Stimulated activated CD4-positive, alpha-beta T cell treated with anti-CD3 and anti-CD28 coated beads, Interleukin-4, amount 100 ng/mL, for 48 hours (primary cell): ENCODE results near the gene PPID.
"Not testable (repeated sequence)": the region's sequence is repeated elsewhere in the genome, so short reads cannot be mapped to it uniquely, and the experiment has no call there.

Experiments used
- DNase-seq, 2 donors: peaks; one replicate each; pipeline ENCODE4 v3.0.0-alpha.2; 2020; ENCODE audit warnings: low read depth in 2 of 2

PPID gene

DNA sequence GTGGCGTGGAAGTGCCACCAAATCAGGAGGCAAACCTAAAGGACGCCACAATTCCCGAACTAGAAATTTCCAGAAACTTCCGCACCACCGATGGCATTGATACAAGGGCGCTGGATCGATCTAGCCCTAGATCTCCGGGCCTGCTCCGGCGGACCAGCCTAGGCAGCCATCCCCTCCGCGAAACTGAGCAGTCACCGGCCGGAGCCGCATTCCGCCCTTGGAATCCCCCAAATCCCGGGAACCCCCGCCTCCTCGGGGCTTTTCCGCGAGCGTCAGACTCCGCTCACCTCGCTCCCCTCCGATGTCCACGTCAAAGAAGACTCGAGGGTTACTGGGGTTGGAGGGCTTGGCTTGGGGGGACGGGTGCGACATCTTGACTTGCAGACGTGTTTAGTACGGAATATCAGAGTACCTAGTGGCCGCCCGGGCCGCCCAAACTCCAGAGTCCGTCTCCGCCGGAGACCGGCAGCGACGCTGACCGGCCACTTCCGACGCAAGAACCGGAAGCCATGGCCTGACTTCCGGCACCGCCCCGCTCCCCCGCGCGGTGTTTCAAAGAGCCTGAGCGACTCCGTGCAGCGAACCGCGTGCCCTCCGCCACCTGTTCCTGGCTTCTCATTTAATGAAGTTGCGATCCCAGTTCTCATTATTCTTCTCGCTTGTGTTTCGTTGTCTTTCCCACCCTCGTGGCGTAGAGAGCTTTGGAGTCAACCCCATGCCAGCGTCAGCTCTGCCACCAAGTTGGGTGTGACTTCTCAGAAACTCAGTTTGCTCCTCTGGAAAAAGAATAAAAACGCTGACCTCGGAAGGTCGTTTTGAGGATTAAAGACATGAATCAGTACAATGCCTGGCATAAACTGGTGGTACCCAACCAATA is at the start of gene PPID:
PPID (minus strand) TSS at position 480 of the 877 bp plus-strand sequence; CDS start at position 372, 108 bp downstream.
- DNase-seq, result peak; percentile 73 to 81

DNA sequence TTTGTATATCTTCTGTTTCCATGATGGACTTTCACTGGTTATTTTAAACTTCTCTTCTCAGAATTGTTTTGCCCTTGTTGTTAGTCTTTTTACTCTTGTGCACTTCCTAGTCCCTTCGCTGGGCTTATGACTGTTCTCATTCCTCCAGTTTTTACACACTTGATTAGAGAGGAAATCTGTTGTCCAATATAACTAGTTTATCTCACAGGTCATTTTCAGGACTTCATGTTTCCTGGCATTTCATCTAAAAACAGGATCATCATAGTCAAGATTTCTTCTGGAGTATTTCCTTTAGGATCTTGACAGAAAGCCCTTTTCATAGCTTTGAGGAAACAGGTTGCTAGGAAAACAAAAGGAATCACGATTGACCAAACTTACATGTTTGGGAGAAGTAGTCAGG is 48.6 kb upstream of the PPID start:
- DNase-seq, result no peak

GRCh38 chr4:158770671-158771070 is 47.5 kb upstream of the PPID start:
- no peak for DNase-seq

DNA sequence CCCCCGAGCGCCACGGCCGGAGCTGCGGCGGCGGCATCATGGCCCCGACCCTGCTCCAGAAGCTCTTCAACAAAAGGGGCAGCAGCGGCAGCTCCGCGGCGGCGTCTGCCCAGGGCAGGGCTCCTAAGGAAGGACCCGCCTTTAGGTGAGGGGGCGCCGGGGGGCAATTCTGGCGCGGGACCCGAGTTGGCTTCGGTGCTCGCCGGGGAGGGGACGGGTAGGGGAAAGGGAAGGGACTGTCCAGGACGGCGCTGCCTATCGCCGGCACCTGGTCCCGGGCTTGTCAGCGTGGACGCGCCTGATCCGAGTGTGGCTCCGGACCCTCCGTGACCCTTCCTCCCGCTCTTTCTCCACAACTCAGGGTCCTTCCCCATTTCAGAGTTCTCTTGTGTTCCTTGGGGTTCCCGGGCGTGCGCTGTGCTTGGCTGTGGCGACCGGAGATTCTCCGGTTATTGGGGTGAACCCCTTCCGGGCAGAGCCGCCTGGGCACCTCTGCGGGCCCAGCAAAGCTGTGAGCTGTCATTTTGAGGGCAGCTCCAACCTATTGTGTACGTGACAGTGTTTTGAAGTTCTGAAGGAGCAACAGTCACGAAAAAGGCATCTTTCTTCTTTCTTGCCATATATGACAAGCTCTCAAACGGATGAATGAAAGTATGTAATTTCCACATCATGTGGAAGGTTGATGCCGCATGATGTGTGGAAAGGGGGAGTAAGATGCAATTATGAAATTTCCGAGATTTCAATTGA is 46.2 kb upstream of the PPID start:
- DNase-seq, result peak; percentile 2 to 28

GRCh38 chr4:158768555-158769174 is 45.5 kb upstream of the PPID start, which contains the start of gene FNIP2:
Gene FNIP2, plus strand, starts transcription at chr4:158769026. Its CDS starts 187 bp downstream, at chr4:158769213.
- peak; percentile 42 to 62 for DNase-seq

- no peak for DNase-seq
Measured at GRCh38 chr4:158767451-158767850, 44.3 kb upstream of the PPID start.

- no peak for DNase-seq
Measured at GRCh38 chr4:158766434-158767044, 43.3 kb upstream of the PPID start.

- no peak for DNase-seq
Measured at GRCh38 chr4:158763462-158763861, 40.3 kb upstream of the PPID start.

GRCh38 chr4:158762553-158762952 is 39.4 kb upstream of the PPID start:
- DNase-seq, result no peak

GRCh38 chr4:158760866-158761265 is 37.7 kb upstream of the PPID start:
- DNase-seq, result no peak

- DNase-seq, result not testable (repeated sequence)
Measured at GRCh38 chr4:158759539-158759938, 36.3 kb upstream of the PPID start.

DNA sequence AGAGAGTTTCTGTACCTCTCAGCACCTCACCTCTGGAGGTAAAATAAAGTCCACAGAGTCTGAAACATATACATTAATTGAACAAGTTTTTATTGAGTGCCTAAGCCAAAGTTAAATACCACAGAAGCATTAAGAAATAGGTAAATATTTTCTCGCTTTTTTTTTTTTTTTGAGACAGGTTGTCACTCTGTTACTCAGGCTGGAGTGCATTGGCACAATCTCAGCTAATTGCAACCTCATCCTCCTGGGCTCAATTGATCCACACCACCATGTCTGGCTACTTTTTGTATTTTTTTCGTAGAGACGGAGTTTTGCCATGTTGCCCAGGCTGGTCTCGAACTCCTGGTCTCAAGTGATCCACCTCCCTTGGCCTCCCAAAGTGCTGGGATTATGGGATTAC is 35.5 kb upstream of the PPID start:
- no peak for DNase-seq

- DNase-seq, result no peak
Measured at GRCh38 chr4:158758142-158758541, 34.9 kb upstream of the PPID start.

DNA sequence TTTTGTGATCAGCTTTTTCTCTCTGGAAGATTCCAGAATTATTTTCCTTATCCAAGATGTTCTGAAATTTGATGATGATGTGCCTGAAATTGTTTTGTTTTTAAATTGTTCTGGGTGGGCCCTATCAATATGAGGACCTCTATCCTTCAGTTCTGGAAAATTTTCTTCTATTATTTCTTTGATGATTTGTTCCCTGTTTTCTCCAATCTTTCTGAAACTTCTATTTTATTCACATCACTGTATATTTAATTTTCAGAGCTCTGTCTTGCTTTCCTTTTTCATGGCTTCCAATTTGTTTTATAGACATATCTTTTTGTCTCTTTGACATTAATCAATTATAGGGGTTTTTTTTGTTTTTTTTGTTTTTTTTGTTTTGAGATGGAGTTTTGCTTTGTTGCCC is 33.4 kb upstream of the PPID start:
- DNase-seq, result no peak

DNA sequence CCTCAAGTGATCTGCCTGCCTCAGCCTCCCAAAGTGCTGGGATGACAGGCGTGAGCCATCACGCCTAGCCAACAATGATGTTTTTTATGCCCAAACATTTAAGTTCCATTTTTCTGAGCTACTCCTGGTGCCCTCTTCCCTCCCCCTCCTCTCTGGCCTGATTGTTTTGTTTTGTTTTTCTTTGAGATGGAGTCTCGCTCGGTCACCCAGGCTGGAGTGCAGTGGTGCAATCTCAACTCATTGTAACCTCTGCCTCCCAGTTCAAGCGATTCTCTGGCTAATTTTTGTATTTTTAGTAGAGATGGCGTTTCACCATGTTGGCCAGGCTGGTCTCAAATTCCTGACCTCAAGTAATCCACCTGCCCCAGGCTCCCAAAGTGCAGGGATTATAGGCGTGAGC is 32.6 kb upstream of the PPID start:
- not testable (repeated sequence) for DNase-seq

DNA sequence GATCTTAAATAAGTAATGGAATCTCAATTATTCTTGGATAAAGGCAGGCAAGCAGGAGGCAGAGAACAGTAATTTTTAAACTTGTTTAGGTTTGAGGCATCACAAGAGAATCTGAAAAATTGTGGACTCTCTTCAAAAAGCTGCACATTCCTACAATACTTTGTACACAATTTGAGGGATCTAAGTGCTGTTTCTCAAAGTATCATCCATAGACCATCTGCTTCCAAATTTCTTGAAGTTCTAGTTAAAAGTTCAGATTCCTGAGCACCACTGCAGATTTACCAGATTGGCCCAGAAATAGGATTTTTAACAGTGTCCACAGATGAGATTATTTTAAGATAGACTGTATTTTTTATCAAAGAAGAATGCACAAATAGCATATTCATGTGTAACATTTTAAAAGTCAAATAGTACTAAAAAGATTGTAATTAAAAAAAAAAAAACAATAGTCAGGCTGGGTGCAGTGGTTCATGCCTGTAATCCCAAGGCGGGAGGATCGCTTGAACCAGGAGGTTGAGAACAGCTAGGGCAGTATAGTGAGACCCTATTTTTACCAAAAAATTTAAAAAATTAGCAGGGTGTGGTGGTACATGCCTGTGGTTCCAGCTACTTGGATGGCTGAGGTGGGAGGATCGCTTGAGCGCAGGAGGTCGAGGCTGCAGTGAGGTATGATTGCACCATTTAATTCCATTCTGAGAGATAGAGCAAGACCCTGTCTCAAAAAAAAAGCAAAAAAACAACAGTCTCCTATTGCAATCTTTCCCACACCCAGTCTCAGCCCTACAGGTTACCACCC is 31.4 kb upstream of the PPID start:
- DNase-seq, result no peak

DNA sequence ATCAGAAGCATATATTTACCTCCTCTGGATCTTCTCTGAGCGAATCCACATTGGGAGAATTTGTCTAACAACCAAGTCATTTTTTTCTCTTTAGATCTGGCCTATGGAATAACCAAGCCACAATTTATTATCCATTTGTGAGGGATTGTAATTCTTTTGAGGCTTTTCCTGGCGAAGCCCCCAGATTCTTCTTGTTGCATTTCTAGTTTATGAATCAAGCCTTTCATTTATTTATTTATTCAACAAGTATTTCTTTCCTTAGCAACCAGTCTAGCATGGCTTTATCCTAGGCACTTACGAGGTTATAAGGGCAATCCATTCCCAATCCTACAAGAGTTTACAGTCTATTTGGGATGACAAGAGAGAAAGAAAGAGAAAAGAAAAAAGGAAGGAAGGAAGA is 27.2 kb upstream of the PPID start:
- DNase-seq, result no peak

- not testable (repeated sequence) for DNase-seq
Measured at GRCh38 chr4:158746537-158746936, 23.3 kb upstream of the PPID start.

GRCh38 chr4:158741326-158742021 is 18.3 kb upstream of the PPID start:
- DNase-seq, result no peak

GRCh38 chr4:158739600-158739999 is 16.4 kb upstream of the PPID start:
- no peak for DNase-seq
